Measurements from ENCODE around the gene NDUFS7. TPM values are rescaled to one million over a fixed set of nuclear protein-coding genes. Genes with fewer than 3 reads are reported as not detected.

Gene NDUFS7
- polyA plus RNA-seq, 3 donors = 119 to 232 (median 211) TPM

GRCh38 chr19:1360126-1360817, 23.4 kb upstream of the NDUFS7 start:
- Histone ChIP-seq H3K27ac (ENCODE audit: low read depth in 1 of 2, low read length in 2 of 2) (no peak overlapping the region), H3K4me1 (ENCODE audit: control insufficient read depth in 1 of 2, insufficient read depth in 2 of 2, low read length in 2 of 2) (peaks cover 25 to 35% of the 10 kb centered on the region in 2 donors), H2AFZ (ENCODE audit: insufficient read depth, low read depth, low read length, poor library complexity, severe bottlenecking) (no peak overlapping the region), H3K9me3 (replicated peaks in 1 of 2; ENCODE audit: control insufficient read depth in 1 of 2, insufficient read depth in 1 of 2, low read length in 2 of 2) (no peaks in the 10 kb centered on the region), H3K9ac (ENCODE audit: insufficient read depth, low read length, poor library complexity, severe bottlenecking) (no peak overlapping the region), H4K20me1 (ENCODE audit: insufficient read depth, low read length) (no peaks in the 10 kb centered on the region), H3K27me3 (ENCODE audit: control insufficient read depth in 2 of 2, insufficient read depth in 2 of 2, low read length in 2 of 2) (peaks cover 0 to 5% of the 10 kb centered on the region in 2 donors), H3K79me2 (ENCODE audit: insufficient read depth, low read length) (no peaks in the 10 kb centered on the region), H3K4me3 (replicated peaks in 1 of 3; ENCODE audit: low read depth in 2 of 3, low read length in 3 of 3) (no peak overlapping the region), H3K4me2 (replicated peaks; ENCODE audit: extremely low read depth, low read length, poor library complexity, severe bottlenecking) (no peak overlapping the region), H3K36me3 (replicated peaks in 1 of 2; ENCODE audit: control insufficient read depth in 1 of 2, insufficient read depth in 2 of 2, low read length in 2 of 2) (peaks cover 16 to 48% of the 10 kb centered on the region in 2 donors)
- DNase-seq = no peak
- TF ChIP-seq CTCF (IDR thresholded peaks at IDR 0.05) = no peak
- H3K4me1 Mint-ChIP-seq = peaks cover 32% of the 10 kb centered on the region
- H3K36me3 Mint-ChIP-seq = peaks cover 60 to 66% of the 10 kb centered on the region in 2 donors
- intact Hi-C loops (cut with micrococcal nuclease) = no loop called here
- peak overlapping the region in 1 of 7 donors; percentile 69 for H3K27ac Mint-ChIP-seq
- H3K27me3 Mint-ChIP-seq (ENCODE audit: low read depth in 3 of 3) = peaks cover 7 to 13% (median 7%) of the 10 kb centered on the region in 3 donors
- peaks cover 0 to 5% (median 0%) of the 10 kb centered on the region in 7 donors for H3K9me3 Mint-ChIP-seq
- no peak overlapping the region for H3K4me3 Mint-ChIP-seq
- WGBS (ENCODE audit: insufficient coverage) = 96% methylated on average over 29 of the region's 30 CpGs

GRCh38 chr19:1360818-1361461, 22.8 kb upstream of the NDUFS7 start:
- Histone ChIP-seq H3K9me3 (replicated peaks in 1 of 2; ENCODE audit: control insufficient read depth in 1 of 2, insufficient read depth in 1 of 2, low read length in 2 of 2) (no peaks in the 10 kb centered on the region), H3K4me3 (replicated peaks in 1 of 3; ENCODE audit: low read depth in 2 of 3, low read length in 3 of 3) (no peak overlapping the region), H3K27me3 (ENCODE audit: control insufficient read depth in 2 of 2, insufficient read depth in 2 of 2, low read length in 2 of 2) (peaks cover 0 to under 1% of the 10 kb centered on the region in 2 donors), H3K4me2 (replicated peaks; ENCODE audit: extremely low read depth, low read length, poor library complexity, severe bottlenecking) (no peak overlapping the region), H4K20me1 (ENCODE audit: insufficient read depth, low read length) (no peaks in the 10 kb centered on the region), H3K9ac (ENCODE audit: insufficient read depth, low read length, poor library complexity, severe bottlenecking) (no peak overlapping the region), H3K79me2 (ENCODE audit: insufficient read depth, low read length) (no peaks in the 10 kb centered on the region), H3K27ac (ENCODE audit: low read depth in 1 of 2, low read length in 2 of 2) (no peak overlapping the region), H2AFZ (ENCODE audit: insufficient read depth, low read depth, low read length, poor library complexity, severe bottlenecking) (no peak overlapping the region), H3K4me1 (ENCODE audit: control insufficient read depth in 1 of 2, insufficient read depth in 2 of 2, low read length in 2 of 2) (peaks cover 18 to 28% of the 10 kb centered on the region in 2 donors), H3K36me3 (replicated peaks in 1 of 2; ENCODE audit: control insufficient read depth in 1 of 2, insufficient read depth in 2 of 2, low read length in 2 of 2) (peaks cover 16 to 48% of the 10 kb centered on the region in 2 donors)
- DNase-seq = no peak
- TF ChIP-seq CTCF (IDR thresholded peaks at IDR 0.05) = no peak
- H3K27ac Mint-ChIP-seq = peak overlapping the region in 1 of 7 donors; percentile 64
- H3K4me1 Mint-ChIP-seq = peaks cover 25% of the 10 kb centered on the region
- H3K36me3 Mint-ChIP-seq = peaks cover 60 to 71% of the 10 kb centered on the region in 2 donors
- intact Hi-C loops (cut with micrococcal nuclease) = no loop called here
- H3K4me3 Mint-ChIP-seq = no peak overlapping the region
- peaks cover under 1 to 7% (median 5%) of the 10 kb centered on the region in 3 donors for H3K27me3 Mint-ChIP-seq (ENCODE audit: low read depth in 3 of 3)
- peaks cover 0 to 3% (median 0%) of the 10 kb centered on the region in 7 donors for H3K9me3 Mint-ChIP-seq
- WGBS (ENCODE audit: insufficient coverage) = 69% methylated on average over 17 of the region's 31 CpGs

All from CD14-positive monocyte (primary cell).